GM19351 (cell line): ENCODE data around the gene RBPJ.

Experiments used
- ATAC-seq: cut with Tn5 transposase; IDR thresholded peaks from one replicate; pipeline ENCODE4 v1.9.1; 2021; ENCODE audit warnings: mild to moderate bottlenecking, moderate library complexity; ENCODE audit not compliant: unreplicated experiment

Gene RBPJ

DNA sequence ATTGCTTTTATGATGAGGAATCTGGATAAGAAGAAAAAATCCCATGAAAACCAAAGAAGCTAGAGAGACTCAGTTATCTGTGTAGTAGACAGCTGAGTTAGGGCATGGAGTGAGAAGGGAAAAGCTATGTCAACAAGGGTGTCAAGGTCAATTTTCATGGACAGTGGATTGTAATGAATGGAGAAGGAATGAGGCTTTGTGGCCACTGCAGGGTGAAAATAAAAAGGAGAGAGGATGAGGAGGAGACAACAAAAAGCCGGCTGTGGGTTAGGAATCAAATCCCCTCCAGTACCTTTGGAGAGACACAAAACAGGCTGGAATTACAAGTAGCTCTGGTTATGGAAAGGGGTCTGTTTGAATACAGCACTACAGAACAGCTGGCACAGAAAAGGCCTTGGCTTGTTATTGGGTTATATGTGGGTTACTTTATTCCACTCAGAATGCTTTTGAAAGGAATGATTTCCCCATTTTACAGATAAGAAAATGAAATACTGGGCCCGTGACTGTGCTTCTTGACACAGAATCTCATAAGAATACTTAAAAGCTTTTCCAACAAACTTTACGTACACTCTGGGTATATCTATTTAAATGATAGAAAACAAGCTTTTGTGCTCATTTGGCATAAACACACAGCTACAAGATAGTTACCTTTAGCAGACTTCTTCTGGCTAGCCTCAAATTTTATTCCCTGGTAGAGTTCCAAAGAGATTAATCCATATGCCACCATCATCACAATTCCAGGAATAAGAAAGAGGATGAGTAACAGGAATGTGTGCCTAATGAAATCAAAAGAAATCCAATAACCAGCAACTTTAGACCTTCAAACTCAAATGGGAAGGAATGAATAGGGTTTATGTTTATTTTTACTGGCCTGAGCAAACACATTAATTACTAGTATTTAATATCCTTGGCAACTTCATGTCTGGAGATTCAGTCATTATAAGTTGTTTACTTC lies 162.0 kb downstream of the RBPJ start:
- no peak for ATAC-seq

DNA sequence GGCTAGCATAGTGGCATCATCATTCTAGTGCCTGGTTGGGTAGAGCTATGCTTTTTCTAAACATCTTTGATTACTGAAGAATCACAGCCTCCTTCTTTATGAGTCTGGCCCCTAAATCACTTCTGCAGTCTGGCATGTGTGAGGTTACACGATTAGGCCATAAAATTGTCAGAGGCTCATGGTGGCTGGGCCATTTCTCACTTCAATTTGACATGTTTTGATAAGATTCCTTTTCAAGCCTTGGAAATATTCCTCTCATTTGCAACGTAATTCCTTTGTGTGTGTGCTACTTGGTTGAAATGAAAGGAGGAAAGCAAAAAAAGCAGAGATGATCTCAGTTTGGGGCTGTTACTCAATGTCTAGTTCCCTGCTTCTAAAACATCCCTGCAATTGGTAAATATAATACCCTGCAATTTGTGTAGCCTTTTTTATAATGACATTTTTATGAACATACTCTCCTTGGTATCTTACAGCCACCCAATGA lies 163.3 kb downstream of the RBPJ start:
- no peak for ATAC-seq

DNA sequence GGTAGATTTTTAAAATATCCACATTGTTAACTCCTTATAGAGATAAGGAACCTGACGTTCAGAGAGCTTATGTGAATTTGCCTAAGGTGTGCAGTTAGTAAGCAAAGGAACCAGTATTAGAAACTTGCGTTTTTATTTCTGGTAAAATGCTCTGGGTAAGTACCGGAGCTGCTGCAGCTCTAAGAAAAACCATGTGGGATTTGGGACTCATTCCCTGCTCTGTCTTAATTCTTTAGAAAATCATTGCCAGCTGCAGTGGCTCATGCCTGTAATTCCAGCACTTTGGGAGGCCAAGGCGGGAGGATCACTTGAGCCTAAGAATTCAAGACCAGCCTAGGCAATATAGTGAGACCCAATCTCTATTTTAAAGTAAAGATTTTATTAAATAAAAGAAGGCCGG lies 163.7 kb downstream of the RBPJ start:
- ATAC-seq, result no peak
